ENCODE results near the gene ABCF1.

The ABCF1 gene

GRCh38 chr6:30556906-30557682 lies 14.1 kb upstream of the ABCF1 start, which contains the start of gene PRR3:
Gene PRR3, plus strand, starts transcription at chr6:30557295. Its CDS starts 50 bp downstream, at chr6:30557345.
- peak; percentile 61 to 74 (median 65) for DNase-seq (ENCODE audit: low read depth in 3 of 3, low spot score in 1 of 3)

GRCh38 chr6:30557683-30557981 lies 13.6 kb upstream of the ABCF1 start:
- no peak for DNase-seq (ENCODE audit: low read depth in 3 of 3, low spot score in 1 of 3)

- no peak for DNase-seq (ENCODE audit: low read depth in 3 of 3, low spot score in 1 of 3)
Observed at GRCh38 chr6:30560930-30561329, 10.3 kb upstream of the ABCF1 start.

GRCh38 chr6:30562470-30563425 lies 8.5 kb upstream of the ABCF1 start:
- DNase-seq (ENCODE audit: low read depth in 3 of 3, low spot score in 1 of 3): no peak

GRCh38 chr6:30564114-30564513 lies 7.1 kb upstream of the ABCF1 start:
- DNase-seq (ENCODE audit: low read depth in 3 of 3, low spot score in 1 of 3): no peak

GRCh38 chr6:30565772-30566171 lies 5.5 kb upstream of the ABCF1 start:
- no peak for DNase-seq (ENCODE audit: low read depth in 3 of 3, low spot score in 1 of 3)

DNA sequence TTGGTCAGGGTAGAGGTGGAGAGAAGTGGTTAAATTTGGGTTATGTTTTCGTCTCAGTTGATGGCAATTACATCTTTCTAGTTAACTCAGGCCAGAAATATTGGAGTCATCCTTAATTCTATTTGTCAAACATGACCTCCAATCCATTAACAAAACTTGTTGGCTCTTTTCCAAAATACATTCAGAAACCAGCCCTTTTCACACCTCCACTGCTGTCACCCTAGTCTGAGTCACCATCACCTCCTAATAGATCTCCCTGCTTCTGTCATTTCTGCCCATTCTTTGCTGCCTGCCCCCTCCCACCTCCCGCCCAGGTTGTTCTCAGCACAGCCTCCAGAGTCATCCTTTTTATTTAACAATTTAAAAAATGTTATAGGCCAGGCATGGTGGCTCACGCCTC lies 3.0 kb upstream of the ABCF1 start:
- DNase-seq (ENCODE audit: low read depth in 3 of 3, low spot score in 1 of 3): peak in 1 of 3 donors; percentile 13

DNA sequence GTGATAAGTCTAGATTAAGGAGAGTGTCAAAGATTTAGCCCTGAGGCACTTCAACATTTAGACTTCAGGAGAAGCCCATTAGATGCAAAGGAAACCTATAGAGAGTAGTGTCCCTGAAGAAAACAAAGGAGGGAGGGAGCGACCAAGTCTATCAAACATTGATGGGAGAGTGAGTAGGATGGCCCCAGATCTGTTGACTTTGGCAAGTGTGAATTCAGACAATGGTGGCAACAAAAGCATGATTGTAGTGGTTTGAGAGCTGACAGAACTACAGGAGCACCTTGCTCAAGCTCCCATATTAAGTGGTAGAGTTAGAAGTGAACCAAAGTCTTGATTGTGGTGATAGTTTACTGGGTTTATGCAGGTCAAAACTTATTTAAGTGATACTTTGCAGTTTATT lies 979 bp upstream of the ABCF1 start:
- DNase-seq (ENCODE audit: low read depth in 3 of 3, low spot score in 1 of 3): no peak

DNA sequence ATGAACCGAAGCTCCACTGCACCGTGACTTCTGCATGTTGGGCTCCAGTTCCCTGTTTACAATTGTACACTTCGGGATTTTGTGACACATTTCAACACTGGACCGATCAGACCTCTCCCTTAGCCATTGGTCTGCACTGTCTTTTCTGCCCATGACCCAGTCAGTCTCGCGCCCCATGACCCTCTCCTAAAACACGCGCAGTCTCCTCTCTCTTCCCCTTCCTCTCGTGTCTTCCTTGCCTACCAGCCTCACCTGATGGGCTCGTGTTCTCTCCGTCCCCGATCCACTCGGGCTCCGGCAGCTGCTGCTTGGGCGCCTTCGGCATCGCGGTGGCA lies 535 bp upstream of the ABCF1 start:
- no peak for DNase-seq (ENCODE audit: low read depth in 3 of 3, low spot score in 1 of 3)

GRCh38 chr6:30571762-30572082 lies 480 bp downstream of the ABCF1 start:
- DNase-seq (ENCODE audit: low read depth in 3 of 3, low spot score in 1 of 3): no peak

DNA sequence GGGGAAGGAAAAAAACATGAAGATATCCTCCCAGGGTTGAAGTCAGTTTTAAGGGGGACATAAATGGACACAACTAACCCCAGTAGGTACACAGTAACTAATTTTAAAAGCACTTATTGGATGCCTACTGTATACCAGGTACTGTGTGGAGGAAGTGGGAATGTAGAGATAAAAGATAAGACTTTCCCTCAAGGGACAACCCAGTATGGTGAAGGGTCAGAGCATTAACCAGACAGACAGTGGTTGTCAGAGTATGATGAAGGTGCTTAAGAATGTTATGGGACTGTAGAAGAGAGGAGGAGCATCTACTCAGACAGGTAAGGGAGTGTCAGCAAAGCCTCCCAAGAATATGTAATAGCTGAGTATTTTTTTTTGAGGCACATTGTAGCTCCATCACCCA lies 906 bp downstream of the ABCF1 start:
- DNase-seq (ENCODE audit: low read depth in 3 of 3, low spot score in 1 of 3): no peak

- DNase-seq (ENCODE audit: low read depth in 3 of 3, low spot score in 1 of 3): no peak
Observed at GRCh38 chr6:30573113-30573512, 1.9 kb downstream of the ABCF1 start.

- DNase-seq (ENCODE audit: low read depth in 3 of 3, low spot score in 1 of 3): no peak
Observed at GRCh38 chr6:30578051-30578450, 6.8 kb downstream of the ABCF1 start.

- DNase-seq (ENCODE audit: low read depth in 3 of 3, low spot score in 1 of 3): no peak
Observed at GRCh38 chr6:30583921-30584320, 12.7 kb downstream of the ABCF1 start.

DNA sequence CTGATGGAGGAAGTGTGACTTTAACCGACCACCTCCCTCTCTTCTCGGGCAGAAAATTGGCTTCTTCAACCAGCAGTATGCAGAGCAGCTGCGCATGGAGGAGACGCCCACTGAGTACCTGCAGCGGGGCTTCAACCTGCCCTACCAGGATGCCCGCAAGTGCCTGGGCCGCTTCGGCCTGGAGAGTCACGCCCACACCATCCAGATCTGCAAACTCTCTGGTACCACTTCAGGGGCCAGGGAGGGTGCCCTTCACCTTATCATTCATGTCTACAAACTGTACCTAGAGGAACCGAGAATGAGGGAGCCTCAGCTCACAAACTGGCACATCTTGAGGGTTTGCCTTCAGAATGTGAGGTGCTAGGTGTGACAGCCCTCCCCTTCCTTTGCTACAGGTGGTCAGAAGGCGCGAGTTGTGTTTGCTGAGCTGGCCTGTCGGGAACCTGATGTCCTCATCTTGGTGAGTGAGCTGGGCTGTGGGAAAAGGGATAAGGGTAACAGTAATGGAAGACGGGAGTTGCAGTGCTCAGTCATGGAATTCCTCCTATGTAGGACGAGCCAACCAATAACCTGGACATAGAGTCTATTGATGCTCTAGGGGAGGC lies 18.6 kb downstream of the ABCF1 start:
- no peak for DNase-seq (ENCODE audit: low read depth in 3 of 3, low spot score in 1 of 3)

DNA sequence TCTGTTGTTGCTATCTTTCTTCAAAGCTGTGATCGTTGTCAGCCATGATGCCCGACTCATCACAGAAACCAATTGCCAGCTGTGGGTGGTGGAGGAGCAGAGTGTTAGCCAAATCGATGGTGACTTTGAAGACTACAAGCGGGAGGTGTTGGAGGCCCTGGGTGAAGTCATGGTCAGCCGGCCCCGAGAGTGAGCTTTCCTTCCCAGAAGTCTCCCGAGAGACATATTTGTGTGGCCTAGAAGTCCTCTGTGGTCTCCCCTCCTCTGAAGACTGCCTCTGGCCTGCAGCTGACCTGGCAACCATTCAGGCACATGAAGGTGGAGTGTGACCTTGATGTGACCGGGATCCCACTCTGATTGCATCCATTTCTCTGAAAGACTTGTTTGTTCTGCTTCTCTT lies 19.3 kb downstream of the ABCF1 start:
- DNase-seq (ENCODE audit: low read depth in 3 of 3, low spot score in 1 of 3): no peak

- DNase-seq (ENCODE audit: low read depth in 3 of 3, low spot score in 1 of 3): no peak
Observed at GRCh38 chr6:30591008-30591407, 19.8 kb downstream of the ABCF1 start.

- DNase-seq (ENCODE audit: low read depth in 3 of 3, low spot score in 1 of 3): no peak
Observed at GRCh38 chr6:30592287-30592686, 21.0 kb downstream of the ABCF1 start.

GRCh38 chr6:30597315-30598144 lies 26.3 kb downstream of the ABCF1 start:
- DNase-seq (ENCODE audit: low read depth in 3 of 3, low spot score in 1 of 3): peak; percentile 51 to 68 (median 51)

DNA sequence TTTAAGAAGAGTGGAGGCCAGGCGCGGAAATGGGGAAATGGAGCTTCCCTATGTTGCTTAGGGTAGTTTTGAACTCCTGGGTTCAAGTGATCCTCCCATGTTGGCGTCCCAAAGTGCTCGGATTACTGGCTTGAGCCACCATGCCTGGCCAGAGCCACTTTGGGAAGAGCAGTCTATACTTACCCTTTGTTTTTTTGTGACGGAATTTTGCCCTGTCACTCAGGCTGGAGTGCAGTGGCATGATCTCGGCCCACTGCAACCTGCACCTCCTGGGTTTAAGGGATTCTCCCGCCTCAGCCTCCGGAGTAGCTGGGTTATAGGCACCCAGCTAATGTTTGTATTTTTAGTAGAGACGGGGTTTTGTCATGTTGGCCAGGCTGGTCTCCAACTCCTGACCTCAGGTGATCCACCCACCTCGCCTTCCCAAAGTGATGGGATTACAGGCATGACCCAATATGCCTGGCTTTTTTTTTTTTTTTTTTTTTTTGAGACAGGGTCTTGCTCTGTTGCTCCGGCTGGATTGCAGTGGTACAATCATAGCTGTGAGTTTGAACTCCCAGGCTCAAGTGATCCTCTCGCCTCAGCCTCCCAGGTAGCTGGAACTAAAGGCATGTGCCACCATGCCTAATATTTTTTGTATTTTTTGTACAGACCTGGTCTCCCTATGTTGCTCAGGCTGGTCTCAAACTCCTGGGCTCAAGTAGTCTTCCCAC lies 27.8 kb downstream of the ABCF1 start:
- no peak for DNase-seq (ENCODE audit: low read depth in 3 of 3, low spot score in 1 of 3)
